Karpas-422 (cell line): ENCODE results near the gene NDUFS2. TPM values are rescaled to one million over a fixed set of nuclear protein-coding genes. Genes with fewer than 3 reads are reported as not detected.

ENCODE experiments used
- DNase-seq: peaks from one replicate; pipeline ENCODE4 v3.0.0-alpha.2; 2015
- H2AFZ ChIP-seq: fragments of 200-600 bp; sonication (generic); 2 replicates; pipeline ENCODE4 v1.6.1; 2014; ENCODE audit warnings: antibody characterized with exemption, low read length, mixed read lengths
- H3K27ac ChIP-seq: fragments of 200-600 bp; sonication (generic); 2 replicates; pipeline ENCODE4 v1.5.1; 2014; ENCODE audit warnings: mild to moderate bottlenecking, low read length, moderate library complexity
- H3K27me3 ChIP-seq: fragments of 200-600 bp; sonication (generic); 2 replicates; pipeline ENCODE4 v1.6.1; 2014; ENCODE audit warnings: low read length, mixed read lengths
- H3K36me3 ChIP-seq: fragments of 200-600 bp; sonication (generic); 2 replicates; pipeline ENCODE4 v1.6.1; 2014; ENCODE audit warnings: low read length, mixed read lengths; ENCODE audit not compliant: insufficient read depth
- H3K4me1 ChIP-seq: fragments of 200-600 bp; sonication (generic); 2 replicates; pipeline ENCODE4 v1.6.1; 2014; ENCODE audit warnings: mild to moderate bottlenecking, low read length, mixed read lengths
- H3K4me2 ChIP-seq: fragments of 200-600 bp; sonication (generic); 2 replicates; pipeline ENCODE4 v1.6.1; 2014; ENCODE audit warnings: low read length, low read depth, mild to moderate bottlenecking; ENCODE audit not compliant: poor library complexity, severe bottlenecking
- H3K4me3 ChIP-seq: fragments of 200-600 bp; sonication (generic); 2 replicates; pipeline ENCODE4 v1.5.1; 2014; ENCODE audit warnings: mild to moderate bottlenecking, antibody characterized with exemption, low read length, mixed read lengths
- H3K79me2 ChIP-seq: fragments of 200-600 bp; sonication (generic); 2 replicates; pipeline ENCODE4 v1.6.1; 2014; ENCODE audit warnings: mild to moderate bottlenecking, low read length, mixed read lengths
- H3K9ac ChIP-seq: fragments of 200-600 bp; sonication (generic); 2 replicates; pipeline ENCODE4 v1.6.0; 2014; ENCODE audit warnings: low read length
- H3K9me2 ChIP-seq: fragments of 200-600 bp; sonication (generic), shearing (Covaris generic); replicated peaks from 2 replicates; pipeline ENCODE4 v1.6.0; 2014; ENCODE audit warnings: mild to moderate bottlenecking, low read length, moderate library complexity; ENCODE audit not compliant: insufficient read depth
- H3K9me3 ChIP-seq: fragments of 300-700, 200-600 bp; sonication (generic); 2 replicates; pipeline ENCODE4 v1.6.1; 2014; ENCODE audit warnings: low read length, mixed read lengths
- H4K20me1 ChIP-seq: fragments of 200-600 bp; sonication (generic); 2 replicates; pipeline ENCODE4 v1.6.1; 2014; ENCODE audit warnings: mild to moderate bottlenecking, antibody characterized with exemption, low read length, low read depth; ENCODE audit not compliant: insufficient read depth
- total RNA-seq: library from RNA; depleted of rRNA; stranded (reverse); fragments of >200 nt; shearing (Covaris generic); gene quantifications from 2 replicates; pipeline ENCODE4 v1.2.3, GENCODE V29; 2014; ENCODE audit warnings: low replicate concordance

Gene NDUFS2
- total RNA-seq, 1 experiment from 2014 or later: 134 TPM

- Histone ChIP-seq H4K20me1 (no peaks in the 10 kb centered on the region), H3K79me2 (peaks cover 20% of the 10 kb centered on the region), H3K9ac (peak overlapping the region; percentile 98)
These were observed 41.5 kb upstream of the NDUFS2 start for GRCh38 chr1:161160671-161161145.

GRCh38 chr1:161161652-161162051 is 40.5 kb upstream of the NDUFS2 start:
- Histone ChIP-seq H3K27me3 (no peaks in the 10 kb centered on the region), H3K4me3 (no peak overlapping the region), H3K9me3 (no peaks in the 10 kb centered on the region), H3K4me1 (peaks cover 60% of the 10 kb centered on the region), H3K4me2 (peak overlapping the region; percentile 17), H3K36me3 (0 out of 2 replicates have a peak, but pooled peaks cover 3% of the 10 kb centered on the region), H4K20me1 (no peaks in the 10 kb centered on the region), H3K9me2 (no peaks in the 10 kb centered on the region), H3K9ac (peak overlapping the region; percentile 6; the same call in 1 of the 2 replicates), H3K27ac (no peak overlapping the region), H2AFZ (no peak overlapping the region), H3K79me2 (peaks cover 19% of the 10 kb centered on the region)
- no peak for DNase-seq

More at GRCh38 chr1:161160671-161161145, 41.5 kb upstream of the NDUFS2 start:
- peaks cover 54% of the 10 kb centered on the region for H3K4me1 ChIP-seq
- no peak overlapping the region for H3K27ac ChIP-seq
- no peaks in the 10 kb centered on the region for H3K9me3 ChIP-seq
- H3K36me3 ChIP-seq: 0 out of 2 replicates have a peak, but pooled peaks cover 3% of the 10 kb centered on the region
- no peaks in the 10 kb centered on the region for H3K27me3 ChIP-seq
- peak overlapping the region; percentile 95; the same call in 1 of the 2 replicates for H3K4me3 ChIP-seq
- no peak overlapping the region for H2AFZ ChIP-seq
- no peak for DNase-seq
- peak overlapping the region; percentile 98 for H3K4me2 ChIP-seq
- H3K9me2 ChIP-seq: no peaks in the 10 kb centered on the region

GRCh38 chr1:161162052-161162451 is 40.1 kb upstream of the NDUFS2 start:
- peak overlapping the region; percentile 6; the same call in 1 of the 2 replicates for H3K9ac ChIP-seq

GRCh38 chr1:161162806-161163205 is 39.4 kb upstream of the NDUFS2 start:
- H3K9me3 ChIP-seq: no peaks in the 10 kb centered on the region
- no peak overlapping the region for H3K4me2 ChIP-seq
- no peaks in the 10 kb centered on the region for H3K36me3 ChIP-seq
- peaks cover 25% of the 10 kb centered on the region for H3K79me2 ChIP-seq
- H3K4me3 ChIP-seq: no peak overlapping the region
- peaks cover 68% of the 10 kb centered on the region for H3K4me1 ChIP-seq
- no peak overlapping the region for H3K27ac ChIP-seq
- H3K9me2 ChIP-seq: no peaks in the 10 kb centered on the region
- H4K20me1 ChIP-seq: no peaks in the 10 kb centered on the region
- no peak overlapping the region for H3K9ac ChIP-seq
- DNase-seq: no peak
- H3K27me3 ChIP-seq: no peaks in the 10 kb centered on the region
- no peak overlapping the region for H2AFZ ChIP-seq

More at GRCh38 chr1:161162052-161162451, 40.1 kb upstream of the NDUFS2 start:
- Histone ChIP-seq H2AFZ (no peak overlapping the region), H3K27ac (no peak overlapping the region), H3K4me1 (peaks cover 61% of the 10 kb centered on the region), H3K4me3 (no peak overlapping the region), H3K27me3 (no peaks in the 10 kb centered on the region), H3K4me2 (peak overlapping the region; percentile 17), H3K9me2 (no peaks in the 10 kb centered on the region), H3K9me3 (no peaks in the 10 kb centered on the region), H3K79me2 (peaks cover 22% of the 10 kb centered on the region), H3K36me3 (0 out of 2 replicates have a peak, but pooled peaks cover under 1% of the 10 kb centered on the region), H4K20me1 (no peaks in the 10 kb centered on the region)
- DNase-seq: no peak

GRCh38 chr1:161163793-161164192 is 38.4 kb upstream of the NDUFS2 start:
- H2AFZ ChIP-seq: no peak overlapping the region
- H3K9me2 ChIP-seq: no peaks in the 10 kb centered on the region
- no peaks in the 10 kb centered on the region for H4K20me1 ChIP-seq
- H3K9ac ChIP-seq: no peak overlapping the region
- no peak overlapping the region for H3K4me2 ChIP-seq
- no peaks in the 10 kb centered on the region for H3K27me3 ChIP-seq
- H3K36me3 ChIP-seq: no peaks in the 10 kb centered on the region
- H3K4me3 ChIP-seq: no peak overlapping the region
- DNase-seq: no peak
- peaks cover 30% of the 10 kb centered on the region for H3K79me2 ChIP-seq
- no peak overlapping the region for H3K27ac ChIP-seq
- H3K4me1 ChIP-seq: peaks cover 65% of the 10 kb centered on the region
- no peaks in the 10 kb centered on the region for H3K9me3 ChIP-seq

- Histone ChIP-seq H3K36me3 (peaks cover 4% of the 10 kb centered on the region; the same call in 1 of the 2 replicates), H3K9me3 (no peaks in the 10 kb centered on the region), H4K20me1 (no peaks in the 10 kb centered on the region), H3K4me1 (peaks cover 58% of the 10 kb centered on the region), H3K4me2 (peak overlapping the region; percentile 83), H2AFZ (no peak overlapping the region), H3K79me2 (peaks cover 24% of the 10 kb centered on the region), H3K9me2 (no peaks in the 10 kb centered on the region), H3K9ac (peak overlapping the region; percentile 75), H3K27me3 (no peaks in the 10 kb centered on the region), H3K4me3 (peak overlapping the region; percentile 88), H3K27ac (peak overlapping the region; percentile 86)
- DNase-seq: no peak
These were observed 37.1 kb upstream of the NDUFS2 start for GRCh38 chr1:161164901-161165610.

GRCh38 chr1:161165742-161166668 is 36.2 kb upstream of the NDUFS2 start, which contains the start of gene PPOX:
Gene PPOX, plus strand, starts transcription at chr1:161166426. Its CDS starts 422 bp downstream, at chr1:161166848.
- peak within 1 kb of the TSS; percentile 83 for H3K4me2 ChIP-seq
- H3K79me2 ChIP-seq: peaks cover 14% of the 10 kb centered on the region
- no peaks in the 10 kb centered on the region for H3K27me3 ChIP-seq
- H3K9ac ChIP-seq: peak within 1 kb of the TSS; percentile 75
- H3K9me3 ChIP-seq: no peaks in the 10 kb centered on the region
- H4K20me1 ChIP-seq: no peaks in the 10 kb centered on the region
- H3K27ac ChIP-seq: peak within 1 kb of the TSS; percentile 86
- no peaks in the 10 kb centered on the region for H3K9me2 ChIP-seq
- DNase-seq: peak; percentile 99
- H3K36me3 ChIP-seq: peaks cover 6% of the 10 kb centered on the region; the same call in 1 of the 2 replicates
- peak within 1 kb of the TSS; percentile 88 for H3K4me3 ChIP-seq
- H2AFZ ChIP-seq: peak within 1 kb of the TSS; percentile 41; the same call in 1 of the 2 replicates
- peaks cover 49% of the 10 kb centered on the region for H3K4me1 ChIP-seq
